Sigmoid colon (tissue), 4 donors: ENCODE measurements around the gene DENND4B.

Experiments
- CTCF ChIP-seq, 4 experiments: fragments of 450-650 bp in 3 of 4; fragments of 200-600 bp in 1 of 4; IDR thresholded peaks; one replicate each; pipeline ENCODE4 v1.5.1; 2016 to 2019; ENCODE audit warnings: antibody characterized with exemption in 4 of 4, mild to moderate bottlenecking in 3 of 4, moderate library complexity in 2 of 4
- EP300 ChIP-seq, 4 donors: sonication (generic); formaldehyde crosslinking; IDR thresholded peaks; one replicate each; pipeline ENCODE4 v1.6.1; 2017; ENCODE audit warnings: antibody characterized with exemption in 4 of 4
- POLR2A ChIP-seq, 2 donors: fragments of 450-650 bp; IDR thresholded peaks; one replicate each; pipeline ENCODE4 v1.6.1; 2016; ENCODE audit warnings: antibody characterized with exemption in 2 of 2, mild to moderate bottlenecking in 2 of 2, moderate library complexity in 2 of 2
- POLR2AphosphoS5 ChIP-seq, 4 donors: sonication (generic); formaldehyde crosslinking; IDR thresholded peaks; one replicate each; pipeline ENCODE4 v1.6.1; 2017; ENCODE audit warnings: antibody characterized with exemption in 4 of 4

- peak in 1 of 4 experiments; percentile 19 for TF ChIP-seq CTCF (IDR thresholded peaks at IDR 0.05)
- TF ChIP-seq POLR2A (IDR thresholded peaks at IDR 0.05): no peak
- TF ChIP-seq POLR2AphosphoS5 (IDR thresholded peaks at IDR 0.05): no peak
- no peak for TF ChIP-seq EP300 (IDR thresholded peaks at IDR 0.05)
Measured at GRCh38 chr1:153919876-153920852, 26.4 kb downstream of the DENND4B start.
